ENCODE data around the gene NFIA. TPM values are rescaled to one million over a fixed set of nuclear protein-coding genes. Genes with fewer than 3 reads are reported as not detected.

Gene NFIA
- total and polyA plus RNA-seq, 5 experiments from 2014 or later = 6.3 to 7.8 (median 7.4) TPM

DNA sequence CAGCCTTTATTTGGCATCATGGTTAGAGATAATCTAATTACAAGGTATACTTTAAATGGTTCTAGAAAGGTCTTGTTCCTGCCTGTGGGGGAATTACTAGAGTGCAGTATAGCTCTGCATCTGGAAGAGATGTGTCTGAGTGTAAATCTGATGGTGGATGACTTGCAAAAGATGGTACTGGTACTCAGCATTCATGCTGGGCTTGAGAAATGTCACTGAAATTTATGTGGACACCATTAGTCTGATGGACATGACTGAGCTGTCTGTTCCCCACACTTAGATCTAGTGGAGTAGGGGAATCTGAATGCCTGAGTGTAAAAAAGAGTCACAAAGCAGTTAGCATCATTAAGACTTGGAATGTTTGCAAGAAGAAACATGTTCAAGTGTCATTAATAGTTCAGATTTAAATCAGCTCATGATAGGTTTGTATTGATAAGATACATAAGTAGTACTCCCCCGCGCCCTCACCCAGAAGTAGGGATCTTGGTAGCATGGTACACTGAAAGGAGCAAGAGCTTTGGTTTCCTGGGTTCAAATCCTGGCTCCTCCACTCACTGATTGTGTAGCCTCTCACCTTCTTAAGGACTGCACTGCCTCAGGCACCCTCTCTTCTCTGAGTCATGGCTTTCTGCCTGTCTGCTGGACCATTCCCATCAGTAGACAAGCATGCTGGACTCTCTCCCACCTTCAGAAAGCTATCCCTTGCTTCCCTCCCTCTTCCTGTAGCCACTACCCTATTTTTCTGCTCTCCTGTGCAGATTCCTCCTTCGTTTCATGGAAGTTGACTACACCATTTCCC is 292.9 kb downstream of the NFIA start:
- H3K4me1 Mint-ChIP-seq = no peaks in the 10 kb centered on the region
- H3K36me3 Mint-ChIP-seq = peaks cover 6 to 11% (median 8%) of the 10 kb centered on the region in 3 donors
- DNase-seq (no peak), ATAC-seq (no peak)
- no peak overlapping the region for H3K4me3 Mint-ChIP-seq
- POLR2A ChIA-PET = interaction anchor here (0.6 kb wide), 1 partner anchor 299 kb away, joined by 3 read pairs; no protein-coding TSS in a partner anchor
- H3K9me3 Mint-ChIP-seq = no peaks in the 10 kb centered on the region
- no peak overlapping the region for H3K27ac Mint-ChIP-seq
- no peaks in the 10 kb centered on the region for H3K27me3 Mint-ChIP-seq

DNA sequence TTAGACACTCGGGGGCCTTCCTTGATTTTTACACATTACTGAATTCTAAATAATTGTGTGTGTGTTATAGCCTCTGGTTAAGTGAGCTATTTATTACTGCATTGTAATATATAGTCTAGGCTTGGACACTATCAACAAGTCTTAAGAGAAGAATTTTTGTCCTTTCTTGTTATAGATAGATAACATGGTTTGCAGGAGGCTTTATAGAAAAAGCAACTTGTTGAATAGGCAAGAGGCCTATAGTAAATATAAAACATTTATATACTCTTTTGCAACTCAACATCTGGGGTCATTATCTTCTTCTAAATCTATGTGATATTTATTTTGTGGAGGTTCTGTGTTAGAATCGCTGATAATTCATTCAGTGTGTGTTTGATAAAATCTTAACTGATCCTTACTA is 293.8 kb downstream of the NFIA start:
- ATAC-seq = no peak
- Mint-ChIP-seq H3K4me1 (no peaks in the 10 kb centered on the region), H3K4me3 (no peak overlapping the region), H3K27ac (no peak overlapping the region), H3K27me3 (no peaks in the 10 kb centered on the region), H3K9me3 (no peaks in the 10 kb centered on the region), H3K36me3 (peaks cover 0 to 4% (median 3%) of the 10 kb centered on the region in 3 donors)
- POLR2A ChIA-PET = interaction anchor here (0.6 kb wide), 1 partner anchor 300 kb away, joined by 3 read pairs; no protein-coding TSS in a partner anchor
- no peak for DNase-seq

DNA sequence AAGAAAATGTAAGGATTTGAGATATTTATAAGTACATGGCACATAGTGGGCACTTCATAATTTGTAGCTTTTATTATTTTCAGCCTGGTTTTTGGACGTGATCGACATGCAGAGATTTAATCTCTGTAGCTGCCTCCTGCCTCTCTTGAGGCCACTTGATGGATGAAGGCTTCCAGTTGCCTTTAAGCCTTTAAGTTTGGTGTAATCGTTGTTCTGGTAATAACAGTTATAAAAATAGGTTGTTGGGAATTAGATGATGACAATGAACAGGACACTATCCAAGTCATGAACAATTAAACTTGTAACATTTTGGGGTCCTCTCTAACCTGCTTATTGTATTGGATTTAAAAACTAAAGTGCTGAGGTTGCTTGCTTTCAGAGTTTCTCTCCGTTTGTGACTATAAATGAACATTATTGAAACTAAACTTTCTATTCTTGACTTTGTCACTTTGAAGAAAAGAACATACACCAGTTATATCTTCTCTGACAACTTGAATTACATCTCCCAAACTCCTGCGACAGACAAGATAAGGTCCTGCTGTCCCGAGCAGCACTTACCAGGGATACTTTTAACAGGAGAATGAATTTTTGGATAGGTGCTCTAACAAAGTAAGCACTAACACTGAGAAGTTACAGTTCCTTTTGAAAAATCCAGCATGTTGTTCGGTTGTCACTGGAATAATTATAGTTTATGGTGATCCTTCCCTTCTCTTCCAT is 295.0 kb downstream of the NFIA start:
- H3K36me3 Mint-ChIP-seq = no peaks in the 10 kb centered on the region
- H3K27me3 Mint-ChIP-seq = no peaks in the 10 kb centered on the region
- no peak overlapping the region for H3K27ac Mint-ChIP-seq
- POLR2A ChIA-PET = no interaction called here
- no peak for ATAC-seq
- H3K4me1 Mint-ChIP-seq = no peaks in the 10 kb centered on the region
- no peak overlapping the region for H3K4me3 Mint-ChIP-seq
- no peak for DNase-seq
- no peaks in the 10 kb centered on the region for H3K9me3 Mint-ChIP-seq

DNA sequence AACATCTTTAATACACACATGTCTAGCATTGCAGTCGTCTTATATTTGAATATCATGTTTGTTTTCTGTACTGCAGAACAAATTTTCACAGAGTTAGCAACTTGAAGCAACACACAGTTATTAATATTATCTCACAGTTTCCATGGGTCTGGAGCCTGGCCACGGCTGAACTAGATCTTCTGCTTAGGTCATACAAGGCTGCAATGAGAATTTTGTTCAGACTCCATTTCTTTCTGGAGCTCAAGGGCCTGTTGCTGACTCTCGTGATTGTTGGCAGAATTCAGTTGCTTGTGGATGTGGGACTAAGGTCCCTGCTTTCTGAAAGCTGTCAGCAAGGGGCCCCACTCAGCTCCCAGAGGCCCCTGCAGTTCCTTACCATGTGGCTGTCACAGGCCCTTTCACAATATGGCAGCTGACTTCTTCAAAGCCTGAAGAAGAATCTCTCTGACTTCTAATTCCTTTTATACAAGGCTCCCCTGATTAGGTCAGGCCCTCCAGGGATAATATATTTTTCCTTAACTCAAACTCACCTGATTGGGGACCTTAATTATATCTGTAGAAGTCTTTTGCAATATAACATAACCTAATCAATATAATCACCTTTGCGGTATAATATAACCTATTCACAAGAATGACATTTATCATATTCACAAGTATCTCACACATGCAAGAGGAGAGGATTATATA is 296.3 kb downstream of the NFIA start:
- H3K27ac Mint-ChIP-seq = no peak overlapping the region
- H3K4me3 Mint-ChIP-seq = no peak overlapping the region
- no peaks in the 10 kb centered on the region for H3K27me3 Mint-ChIP-seq
- H3K4me1 Mint-ChIP-seq = no peaks in the 10 kb centered on the region
- ATAC-seq (no peak), DNase-seq (no peak)
- H3K9me3 Mint-ChIP-seq = no peaks in the 10 kb centered on the region
- H3K36me3 Mint-ChIP-seq = peaks cover 0 to 8% (median 7%) of the 10 kb centered on the region in 3 donors
- POLR2A ChIA-PET = no interaction called here

DNA sequence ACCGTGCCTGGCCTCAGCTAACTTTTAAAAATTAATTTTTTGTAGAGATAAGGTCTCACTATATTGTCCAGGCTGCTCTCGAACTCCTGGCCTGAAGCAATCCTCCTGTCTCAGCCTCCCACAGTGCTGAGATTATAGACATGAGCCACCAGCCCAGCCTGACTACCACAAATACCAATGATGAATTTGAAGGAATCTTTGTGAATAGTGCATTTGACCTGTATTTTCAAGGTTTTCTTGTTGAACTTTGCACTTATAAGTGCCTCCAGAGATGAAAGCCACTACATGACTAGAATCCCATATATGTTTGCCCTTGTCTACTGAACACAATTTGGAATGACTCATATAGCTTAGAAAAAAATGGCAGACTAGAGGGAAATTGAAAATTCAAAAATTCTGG is 297.3 kb downstream of the NFIA start:
- POLR2A ChIA-PET = no interaction called here
- no peaks in the 10 kb centered on the region for H3K27me3 Mint-ChIP-seq
- DNase-seq (no peak), ATAC-seq (no peak)
- no peaks in the 10 kb centered on the region for H3K9me3 Mint-ChIP-seq
- H3K4me3 Mint-ChIP-seq = no peak overlapping the region
- peaks cover 0 to 14% (median 11%) of the 10 kb centered on the region in 3 donors for H3K36me3 Mint-ChIP-seq
- no peak overlapping the region for H3K27ac Mint-ChIP-seq
- H3K4me1 Mint-ChIP-seq = no peaks in the 10 kb centered on the region

DNA sequence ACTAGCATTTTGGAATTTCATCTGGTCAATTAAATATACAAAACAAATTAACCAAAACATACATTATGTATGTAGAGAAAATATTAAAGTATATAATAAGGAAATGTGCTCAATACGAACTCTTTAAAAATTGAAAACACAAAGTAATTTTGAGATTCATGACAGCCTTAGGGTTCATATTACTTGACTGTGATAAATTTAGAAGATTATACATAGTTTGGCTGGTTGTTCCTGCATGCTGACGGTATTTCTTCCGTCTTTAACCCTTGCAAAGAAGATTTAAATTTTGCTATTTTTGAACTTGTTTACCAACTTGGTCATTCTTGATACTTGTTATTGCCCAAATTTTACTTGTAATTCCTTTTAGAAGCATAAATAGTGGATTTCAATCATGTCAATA is 298.2 kb downstream of the NFIA start:
- ATAC-seq (no peak), DNase-seq (no peak)
- no peak overlapping the region for H3K27ac Mint-ChIP-seq
- POLR2A ChIA-PET = no interaction called here
- peaks cover 0 to 14% (median 14%) of the 10 kb centered on the region in 3 donors for H3K36me3 Mint-ChIP-seq
- H3K27me3 Mint-ChIP-seq = no peaks in the 10 kb centered on the region
- H3K4me3 Mint-ChIP-seq = no peak overlapping the region
- H3K9me3 Mint-ChIP-seq = no peaks in the 10 kb centered on the region
- no peaks in the 10 kb centered on the region for H3K4me1 Mint-ChIP-seq

DNA sequence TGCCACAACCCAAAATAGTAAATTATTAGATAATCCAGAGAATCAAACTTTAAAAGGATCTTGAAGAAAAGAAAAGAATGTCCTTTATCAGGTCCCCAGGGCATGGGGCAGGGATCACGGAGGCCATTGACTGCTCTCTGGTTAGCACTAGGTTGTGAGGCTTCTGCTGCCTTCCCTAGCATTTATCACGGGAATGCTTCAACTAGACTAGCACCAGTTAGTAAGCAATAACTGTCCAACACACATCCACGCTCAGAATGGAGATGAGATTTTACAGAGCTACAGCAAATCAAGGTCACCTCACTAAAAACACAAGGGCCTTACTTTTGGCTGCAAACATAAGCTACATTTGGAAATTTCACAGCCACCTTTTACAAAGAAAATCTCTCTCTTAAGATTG is 304.0 kb downstream of the NFIA start:
- POLR2A ChIA-PET = no interaction called here
- no peak for ATAC-seq

DNA sequence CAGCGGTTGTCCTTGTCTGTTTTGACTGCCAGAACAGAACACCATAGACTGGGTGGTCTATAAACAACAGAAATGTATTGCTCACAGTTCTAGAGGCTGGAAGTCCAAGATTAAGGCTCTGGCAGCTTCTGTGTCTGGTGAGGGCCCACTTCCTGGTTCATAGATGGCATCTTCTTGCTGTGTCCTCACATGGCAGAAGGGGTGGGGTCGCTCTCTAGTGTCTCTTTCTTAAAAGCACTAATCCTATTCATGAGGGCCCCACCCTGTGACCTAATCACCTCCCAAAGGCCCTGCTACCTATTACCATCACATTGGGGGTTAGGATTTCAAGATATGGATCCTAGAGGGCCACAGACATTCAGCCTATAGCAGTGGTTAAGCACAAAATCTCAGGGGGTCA is 304.4 kb downstream of the NFIA start:
- Mint-ChIP-seq H3K4me3 (no peak overlapping the region), H3K27ac (no peak overlapping the region), H3K9me3 (peaks cover 0 to 6% (median 0%) of the 10 kb centered on the region in 9 donors), H3K27me3 (no peaks in the 10 kb centered on the region), H3K36me3 (peaks cover 0 to 45% (median 38%) of the 10 kb centered on the region in 3 donors), H3K4me1 (peaks cover 0 to 2% (median 0%) of the 10 kb centered on the region in 4 donors)
- POLR2A ChIA-PET = no interaction called here
- DNase-seq (no peak), ATAC-seq (no peak)

More for the DNA sequence above, 304.0 kb downstream of the NFIA start:
- Mint-ChIP-seq H3K9me3 (peaks cover 0 to 6% (median 0%) of the 10 kb centered on the region in 9 donors), H3K27me3 (no peaks in the 10 kb centered on the region), H3K36me3 (peaks cover 0 to 45% (median 38%) of the 10 kb centered on the region in 3 donors), H3K4me3 (no peak overlapping the region), H3K27ac (no peak overlapping the region), H3K4me1 (peaks cover 0 to 2% (median 0%) of the 10 kb centered on the region in 4 donors)
- DNase-seq = no peak

DNA sequence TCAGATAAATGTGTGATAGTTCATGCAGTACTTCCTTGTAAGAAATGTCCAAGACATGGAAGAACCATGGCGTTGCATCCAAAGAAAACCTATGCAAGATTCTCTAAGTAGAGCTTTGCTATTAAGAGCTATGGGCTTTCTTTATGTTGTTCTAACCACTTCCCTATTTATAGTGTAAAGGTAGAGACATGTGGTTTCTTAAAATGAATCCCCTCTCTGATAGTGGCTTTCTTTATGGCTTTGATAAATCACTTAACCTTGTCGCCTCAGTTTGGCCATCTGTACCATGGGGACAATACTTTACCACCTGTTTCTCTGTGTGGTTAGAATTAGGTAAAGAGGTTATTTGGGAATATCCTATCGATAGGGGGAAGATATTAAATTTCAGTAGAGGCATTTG is 305.5 kb downstream of the NFIA start:
- Mint-ChIP-seq H3K27ac (no peak overlapping the region), H3K4me3 (no peak overlapping the region), H3K9me3 (peaks cover 0 to 6% (median 0%) of the 10 kb centered on the region in 9 donors), H3K36me3 (peaks cover 0 to 44% (median 38%) of the 10 kb centered on the region in 3 donors), H3K27me3 (no peaks in the 10 kb centered on the region), H3K4me1 (peaks cover 0 to 2% (median 0%) of the 10 kb centered on the region in 4 donors)
- DNase-seq (no peak), ATAC-seq (no peak)
- POLR2A ChIA-PET = no interaction called here

DNA sequence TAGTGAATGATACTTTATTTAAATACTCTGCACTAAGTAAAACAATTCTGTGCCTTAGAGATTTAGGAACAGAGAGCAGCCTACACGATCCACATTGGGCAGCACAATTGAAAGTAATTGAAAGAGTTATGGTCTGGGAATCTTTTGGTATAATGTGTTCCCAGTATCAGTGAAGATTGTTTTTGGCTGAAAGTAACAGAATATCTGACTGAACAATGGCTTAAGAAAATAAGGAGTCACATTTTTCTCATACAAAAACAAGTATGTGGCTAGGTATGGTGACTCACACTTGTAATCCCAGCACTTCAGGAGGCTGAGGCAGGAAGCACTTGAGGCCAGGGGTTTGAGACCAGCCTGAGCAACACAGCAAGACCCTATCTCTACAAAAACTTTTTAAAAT is 306.2 kb downstream of the NFIA start:
- DNase-seq (no peak), ATAC-seq (no peak)
- POLR2A ChIA-PET = no interaction called here
- H3K4me3 Mint-ChIP-seq = no peak overlapping the region
- no peak overlapping the region for H3K27ac Mint-ChIP-seq
- H3K4me1 Mint-ChIP-seq = peaks cover 0 to 2% (median 0%) of the 10 kb centered on the region in 4 donors
- peaks cover 0 to 37% (median 32%) of the 10 kb centered on the region in 3 donors for H3K36me3 Mint-ChIP-seq
- H3K27me3 Mint-ChIP-seq = no peaks in the 10 kb centered on the region
- H3K9me3 Mint-ChIP-seq = peaks cover 0 to 6% (median 0%) of the 10 kb centered on the region in 9 donors

DNA sequence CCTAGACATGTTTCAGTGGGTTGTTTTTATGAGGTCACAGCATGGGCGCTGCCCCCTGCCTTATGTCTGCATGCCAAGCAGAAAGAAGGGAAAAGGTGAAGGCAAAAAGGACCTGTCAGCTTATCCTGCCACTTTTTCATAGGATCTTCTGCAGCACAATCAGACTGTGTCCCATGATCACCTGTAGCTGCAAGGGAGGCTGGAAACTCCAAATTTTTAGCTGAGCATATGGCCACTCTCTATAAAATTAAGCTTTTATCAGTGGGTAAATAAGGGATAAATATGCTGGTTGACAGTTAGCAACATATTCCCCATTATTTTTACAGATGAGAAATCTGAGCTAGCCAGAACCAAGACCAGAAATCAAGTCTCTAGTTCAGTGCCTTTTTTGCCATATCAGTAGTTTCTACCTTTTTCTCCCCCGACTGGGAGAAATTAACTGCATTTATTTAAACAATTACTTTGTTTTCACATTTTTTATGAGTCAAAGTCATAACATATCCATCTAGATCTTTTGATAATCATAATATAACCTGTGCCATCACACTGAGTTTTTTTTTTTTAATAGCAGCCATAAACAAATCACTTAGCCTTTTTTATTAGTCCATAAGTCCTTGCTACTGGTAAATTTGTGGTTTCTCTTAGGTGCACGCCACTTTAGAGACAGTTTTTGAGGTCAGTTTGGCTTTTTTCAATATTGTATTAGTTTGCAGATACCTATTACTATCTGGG is 307.0 kb downstream of the NFIA start:
- Mint-ChIP-seq H3K27ac (no peak overlapping the region), H3K27me3 (no peaks in the 10 kb centered on the region), H3K9me3 (peaks cover 0 to 6% (median 0%) of the 10 kb centered on the region in 9 donors), H3K4me3 (no peak overlapping the region), H3K36me3 (peaks cover 0 to 31% (median 27%) of the 10 kb centered on the region in 3 donors), H3K4me1 (peaks cover 0 to 2% (median 0%) of the 10 kb centered on the region in 4 donors)
- no peak for DNase-seq
- POLR2A ChIA-PET = no interaction called here
- no peak for ATAC-seq

All from naive thymus-derived CD8-positive, alpha-beta T cell (primary cell).